Posterior vena cava (tissue), 2 donors: ENCODE data around the gene FAM3A. TPM values are rescaled to one million over a fixed set of nuclear protein-coding genes. Genes with fewer than 3 reads are reported as not detected.

Experiments
- total RNA-seq, 2 donors: library from RNA; stranded (reverse); fragmentation: NEBNext Ultra II Directional; extraction: Animal tissue kit (Norgen Biotek cat#: 25700); gene quantifications; one replicate each; pipeline ENCODE4 v1.2.1, GENCODE V29; 2021
- donor health status: DM: yes; HTN: yes; CAD: no.
- donor health status: DM: yes; HTN: yes; CAD: no.

Gene FAM3A
- total RNA-seq, 2 donors from 2014 or later, result 26.1 to 28.6 TPM

Other genes with a start within 250 kb of the FAM3A start
- not detected for gene TEX28, start 221.1 kb downstream of the FAM3A start, total RNA-seq
- under 1 TPM; 0.29 to 0.46 TPM for gene TKTL1, start 220.4 kb downstream of the FAM3A start, total RNA-seq
- 1,000 to 10,000 TPM; 5,571 to 6,731 TPM for gene FLNA, start 141.6 kb downstream of the FAM3A start, total RNA-seq
- gene EMD, start 136.9 kb downstream of the FAM3A start, total RNA-seq, result 10 to 100 TPM; 61.8 to 67.2 TPM
- 1,000 to 10,000 TPM; 2,294 to 2,387 TPM for gene RPL10, start 117.9 kb downstream of the FAM3A start, total RNA-seq
- gene DNASE1L1, start 107.0 kb downstream of the FAM3A start, total RNA-seq, result 10 to 100 TPM; 15.9 to 20.0 TPM
- 10 to 100 TPM; 25.3 to 28.1 TPM for gene TAFAZZIN, start 104.7 kb downstream of the FAM3A start, total RNA-seq
- 10 to 100 TPM; 43.8 to 59.9 TPM for gene ATP6AP1, start 87.6 kb downstream of the FAM3A start, total RNA-seq
- gene GDI1, start 79.1 kb downstream of the FAM3A start, total RNA-seq, result 100 to 1,000 TPM; 106 to 108 TPM
- gene FAM50A, start 72.1 kb downstream of the FAM3A start, total RNA-seq, result 10 to 100 TPM; 52.7 to 63.3 TPM
- 10 to 100 TPM; 23.7 to 31.1 TPM for gene PLXNA3, start 58.0 kb downstream of the FAM3A start, total RNA-seq
- gene LAGE3, start 37.0 kb downstream of the FAM3A start, total RNA-seq, result 10 to 100 TPM; 10.2 to 15.0 TPM
- gene UBL4A, start 29.6 kb downstream of the FAM3A start, total RNA-seq, result 10 to 100 TPM; 30.1 TPM
- gene SLC10A3, start 25.6 kb downstream of the FAM3A start, total RNA-seq, result 10 to 100 TPM; 27.4 to 31.3 TPM
- gene G6PD, start 30.6 kb upstream of the FAM3A start, total RNA-seq, result 10 to 100 TPM; 51.9 to 55.4 TPM
- gene IKBKG, start 31.4 kb upstream of the FAM3A start, total RNA-seq, result 10 to 100 TPM; 24.2 to 25.6 TPM
- gene CTAG1A, start 68.9 kb upstream of the FAM3A start, total RNA-seq, result not detected
- gene CTAG1B, start 103.0 kb upstream of the FAM3A start, total RNA-seq, result not detected
- gene CTAG2, start 137.3 kb upstream of the FAM3A start, total RNA-seq, result 1 to 10 TPM in 1 of 2 donors, not detected in 1; 1.2 TPM
- 1 to 10 TPM; 5.8 to 6.6 TPM for gene GAB3, start 234.8 kb upstream of the FAM3A start, total RNA-seq
- gene DKC1, start 246.6 kb upstream of the FAM3A start, total RNA-seq, result 10 to 100 TPM; 21.6 to 26.5 TPM